Cardiac muscle cell (in vitro differentiated cells and primary cell): Measurements from ENCODE around the gene MRI1. TPM values are rescaled to one million over a fixed set of nuclear protein-coding genes. Genes with fewer than 3 reads are reported as not detected.

Experiments used
- DNase-seq, 2 donors: peaks; one replicate each; pipeline versions ENCODE4 v3.0.0 to v3.0.0-alpha.2; 2010 to 2017; ENCODE audit warnings: low read depth in 1 of 2, low spot score in 1 of 2
- H3K27ac ChIP-seq: fragments of 200-600 bp; sonication (generic); 2 replicates; pipeline ENCODE4 v1.5.1; 2016
- H3K27me3 ChIP-seq: fragments of 200-600 bp; sonication (generic); 2 replicates; pipeline ENCODE4 v1.6.0; 2016; ENCODE audit warnings: control low read depth
- H3K36me3 ChIP-seq: fragments of 200-600 bp; sonication (generic); 2 replicates; pipeline ENCODE4 v1.5.1; 2016; ENCODE audit warnings: control low read depth
- H3K4me1 ChIP-seq: fragments of 200-600 bp; sonication (generic); 2 replicates; pipeline ENCODE4 v1.8.1; 2017; ENCODE audit warnings: low read depth, mild to moderate bottlenecking, mixed run types
- H3K4me3 ChIP-seq: fragments of 200-600 bp; sonication (generic); 2 replicates; pipeline ENCODE4 v1.5.1; 2016; ENCODE audit warnings: mild to moderate bottlenecking
- H3K9me3 ChIP-seq: fragments of 200-600 bp; sonication (generic); 2 replicates; pipeline ENCODE4 v1.5.1; 2017; ENCODE audit warnings: low read depth, mild to moderate bottlenecking, control low read depth
- CTCF ChIP-seq: IDR thresholded peaks from 2 replicates; pipeline ENCODE4 v1.5.1; 2012; ENCODE audit warnings: low read depth, mild to moderate bottlenecking, low read length
- polyA plus RNA-seq: library from polyadenylated mRNA; unstranded; fragments of >200 nt; fragmentation: Nextera tagmentation; extraction: Ambion mirVana; gene quantifications from 2 replicates; pipeline ENCODE4 v1.2.1, GENCODE V29; 2016
- total RNA-seq: library from RNA; depleted of rRNA; stranded (reverse); fragments of >200 nt; gene quantifications from 2 replicates; pipeline ENCODE4 v1.2.3, GENCODE V29; 2016

Gene MRI1
- total and polyA plus RNA-seq, 2 experiments from 2014 or later, result 24.8 to 92.4 TPM

- H3K4me1 ChIP-seq, result no peaks in the 10 kb centered on the region
- TF ChIP-seq CTCF, result no peak
- H3K27ac ChIP-seq, result no peak overlapping the region
- no peak overlapping the region for H3K4me3 ChIP-seq
- peaks cover 7% of the 10 kb centered on the region for H3K36me3 ChIP-seq
- no peaks in the 10 kb centered on the region for H3K9me3 ChIP-seq
- H3K27me3 ChIP-seq, result no peaks in the 10 kb centered on the region
- DNase-seq, result no peak
These were observed 54.9 kb downstream of the MRI1 start for GRCh38 chr19:13819238-13819637.

GRCh38 chr19:13821292-13821691, 57.0 kb downstream of the MRI1 start:
- no peak overlapping the region for H3K27ac ChIP-seq
- peaks cover 9% of the 10 kb centered on the region for H3K36me3 ChIP-seq
- H3K4me1 ChIP-seq, result no peaks in the 10 kb centered on the region
- TF ChIP-seq CTCF, result no peak
- DNase-seq, result no peak
- H3K4me3 ChIP-seq, result no peak overlapping the region
- H3K27me3 ChIP-seq, result no peaks in the 10 kb centered on the region
- H3K9me3 ChIP-seq, result no peaks in the 10 kb centered on the region

GRCh38 chr19:13823256-13823655, 58.9 kb downstream of the MRI1 start:
- no peak for DNase-seq
- no peak overlapping the region for H3K4me3 ChIP-seq

More at GRCh38 chr19:13823256-13823655, 58.9 kb downstream of the MRI1 start:
- Histone ChIP-seq H3K27ac (no peak overlapping the region), H3K27me3 (no peaks in the 10 kb centered on the region), H3K4me1 (no peaks in the 10 kb centered on the region), H3K9me3 (no peaks in the 10 kb centered on the region), H3K36me3 (peaks cover 9% of the 10 kb centered on the region)
- no peak for TF ChIP-seq CTCF

Other genes starting within 250 kb of the MRI1 start
- 276 and 280 TPM in 2 replicates for gene C19orf53, start 9.9 kb downstream of the MRI1 start, total RNA-seq
- 242 and 245 TPM in 2 replicates for gene C19orf53, start 9.9 kb downstream of the MRI1 start, polyA plus RNA-seq
- gene ZSWIM4, start 30.9 kb downstream of the MRI1 start, total RNA-seq, result 13.7 and 29.8 TPM in 2 replicates
- gene ZSWIM4, start 30.9 kb downstream of the MRI1 start, polyA plus RNA-seq, result 13.0 and 19.6 TPM in 2 replicates
- gene NANOS3, start 112.6 kb downstream of the MRI1 start, total RNA-seq, result 0.39 and 2.0 TPM in 2 replicates
- gene NANOS3, start 112.6 kb downstream of the MRI1 start, polyA plus RNA-seq, result 0.86 and 1.6 TPM in 2 replicates
- gene BRME1, start 141.6 kb downstream of the MRI1 start, total RNA-seq, result 4.0 and 8.8 TPM in 2 replicates
- gene BRME1, start 141.6 kb downstream of the MRI1 start, polyA plus RNA-seq, result 3.0 and 8.2 TPM in 2 replicates
- gene CC2D1A, start 141.7 kb downstream of the MRI1 start, total RNA-seq, result 43.2 and 46.6 TPM in 2 replicates
- 41.5 and 42.5 TPM in 2 replicates for gene CC2D1A, start 141.7 kb downstream of the MRI1 start, polyA plus RNA-seq
- 0.24 and 0.67 TPM in 2 replicates for gene PODNL1, start 173.9 kb downstream of the MRI1 start, total RNA-seq
- not detected in 2 replicates for gene PODNL1, start 173.9 kb downstream of the MRI1 start, polyA plus RNA-seq
- gene DCAF15, start 188.0 kb downstream of the MRI1 start, total RNA-seq, result 44.6 and 48.1 TPM in 2 replicates
- gene DCAF15, start 188.0 kb downstream of the MRI1 start, polyA plus RNA-seq, result 33.3 and 34.0 TPM in 2 replicates
- 8.9 TPM in 2 replicates for gene RFX1, start 241.8 kb downstream of the MRI1 start, total RNA-seq
- 2.7 and 3.3 TPM in 2 replicates for gene RFX1, start 241.8 kb downstream of the MRI1 start, polyA plus RNA-seq